Activated CD8-positive, alpha-beta memory T cell treated with anti-CD3 and anti-CD28 coated beads for 4 hours (primary cell): ENCODE results near the gene MICAL1.

Experiments used
- DNase-seq, 2 donors: peaks; one replicate each; pipeline ENCODE4 v3.0.0-alpha.2; 2020; ENCODE audit warnings: low read depth in 2 of 2

MICAL1 gene

GRCh38 chr6:109429496-109429895, 26.1 kb downstream of the MICAL1 start:
- DNase-seq = no peak

GRCh38 chr6:109428889-109429477, 26.6 kb downstream of the MICAL1 start:
- DNase-seq = no peak

- DNase-seq = no peak
Observed at GRCh38 chr6:109424946-109425345, 30.6 kb downstream of the MICAL1 start.

GRCh38 chr6:109421184-109421583, 34.4 kb downstream of the MICAL1 start:
- DNase-seq = no peak

- no peak for DNase-seq
Observed at GRCh38 chr6:109420751-109421150, 34.8 kb downstream of the MICAL1 start.

GRCh38 chr6:109417646-109418045, 37.9 kb downstream of the MICAL1 start:
- DNase-seq = no peak

GRCh38 chr6:109411034-109411433, 44.5 kb downstream of the MICAL1 start:
- DNase-seq = no peak

GRCh38 chr6:109406196-109406595, 49.4 kb downstream of the MICAL1 start:
- DNase-seq = no peak

- no peak for DNase-seq
Observed at GRCh38 chr6:109397020-109397419, 58.6 kb downstream of the MICAL1 start.

- no peak for DNase-seq
Observed at GRCh38 chr6:109396046-109396718, 59.4 kb downstream of the MICAL1 start.
